ENCODE data around the gene C9.
A peak's percentile ranks its signal among the peaks of the same experiment; 100 is the strongest.
"Not testable (repeated sequence)": the region's sequence is repeated elsewhere in the genome, so short reads cannot be mapped to it uniquely, and the experiment has no call there.

C9 gene

GRCh38 chr5:39364367-39364766, at the start of gene C9:
TSS of gene C9 (minus strand) at chr5:39364495. CDS start at chr5:39364464, 31 bp downstream.
- DNase-seq (ENCODE audit: low read depth), result no peak

DNA sequence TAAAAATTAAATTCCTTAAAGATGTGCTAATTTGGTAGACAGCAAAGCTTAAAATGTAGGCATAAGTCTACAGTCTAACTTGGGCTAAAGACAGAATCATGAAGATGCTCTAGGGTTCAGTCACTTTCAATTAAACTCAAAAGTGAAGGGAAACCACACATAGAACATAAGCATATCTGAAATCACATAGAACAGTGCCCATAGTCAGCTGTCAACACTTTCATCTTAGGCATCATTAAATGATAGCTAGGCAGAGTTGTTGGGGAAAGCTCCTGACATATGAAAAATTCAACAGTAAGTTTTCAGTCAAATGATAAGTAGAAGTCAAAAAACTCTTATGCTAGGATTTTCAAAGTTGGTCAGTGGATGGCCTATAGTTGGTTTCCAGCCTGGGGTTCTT, 49.5 kb upstream of the C9 start:
- DNase-seq (ENCODE audit: low read depth), result no peak

DNA sequence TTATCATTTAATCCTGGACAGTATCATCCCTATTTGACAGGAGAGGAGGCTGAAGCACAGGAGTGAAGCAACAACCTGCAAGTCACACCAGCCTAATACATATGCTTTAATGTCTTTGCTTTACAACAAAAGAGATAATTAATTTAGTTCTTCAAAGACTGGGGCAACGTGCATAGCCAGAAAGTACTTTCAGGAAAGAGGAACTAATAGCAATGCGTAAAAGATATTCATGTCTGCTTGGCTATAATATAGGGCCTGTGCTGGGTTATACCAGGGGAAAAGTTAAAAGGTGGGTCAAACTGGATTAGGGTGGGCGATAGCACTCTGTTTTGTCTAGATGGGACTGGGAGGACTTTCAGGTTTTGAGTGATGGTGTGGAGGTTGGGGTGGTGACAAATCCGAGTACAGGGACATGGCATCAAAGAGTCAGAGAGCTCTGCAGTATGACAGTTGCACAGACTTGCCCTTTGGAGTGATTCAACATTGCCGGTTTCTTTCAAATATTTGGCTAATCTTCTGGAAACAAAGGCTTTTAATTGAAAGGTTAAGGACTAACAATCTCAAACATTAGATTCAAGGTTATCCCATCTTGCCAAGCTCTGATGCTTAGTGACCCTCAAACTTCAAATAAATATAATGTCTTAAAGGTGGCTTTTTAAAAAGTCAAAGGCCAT, 48.6 kb upstream of the C9 start:
- DNase-seq (ENCODE audit: low read depth), result no peak

GRCh38 chr5:39411985-39412384, 47.7 kb upstream of the C9 start:
- DNase-seq (ENCODE audit: low read depth), result no peak

- DNase-seq (ENCODE audit: low read depth), result no peak
Observed at GRCh38 chr5:39411061-39411460, 46.8 kb upstream of the C9 start.

GRCh38 chr5:39409033-39409432, 44.7 kb upstream of the C9 start:
- DNase-seq (ENCODE audit: low read depth), result no peak

GRCh38 chr5:39405083-39405843, 41.0 kb upstream of the C9 start:
- no peak for DNase-seq (ENCODE audit: low read depth)

DNA sequence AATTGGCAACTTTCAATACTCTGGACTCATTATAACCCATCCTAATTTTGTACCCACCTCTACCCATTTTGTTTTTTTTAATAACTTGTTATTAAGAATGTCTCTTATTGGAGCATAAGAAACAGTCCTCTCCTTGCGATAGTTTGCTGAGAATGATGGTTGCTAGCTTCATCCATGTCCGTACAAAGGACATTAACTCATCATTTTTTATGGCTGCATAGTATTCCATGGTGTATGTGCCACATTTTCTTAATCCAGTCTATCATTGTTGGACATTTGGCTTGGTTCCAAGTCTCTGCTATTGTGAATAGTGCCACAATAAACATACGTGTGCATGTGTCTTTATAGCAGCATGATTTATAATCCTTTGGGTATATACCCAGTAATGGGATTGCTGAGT, 39.5 kb upstream of the C9 start:
- DNase-seq (ENCODE audit: low read depth), result not testable (repeated sequence)

- not testable (repeated sequence) for DNase-seq (ENCODE audit: low read depth)
Observed at GRCh38 chr5:39402140-39402539, 37.8 kb upstream of the C9 start.

GRCh38 chr5:39400713-39401578, 36.7 kb upstream of the C9 start:
- DNase-seq (ENCODE audit: low read depth), result no peak

GRCh38 chr5:39399135-39400036, 35.1 kb upstream of the C9 start:
- no peak for DNase-seq (ENCODE audit: low read depth)

DNA sequence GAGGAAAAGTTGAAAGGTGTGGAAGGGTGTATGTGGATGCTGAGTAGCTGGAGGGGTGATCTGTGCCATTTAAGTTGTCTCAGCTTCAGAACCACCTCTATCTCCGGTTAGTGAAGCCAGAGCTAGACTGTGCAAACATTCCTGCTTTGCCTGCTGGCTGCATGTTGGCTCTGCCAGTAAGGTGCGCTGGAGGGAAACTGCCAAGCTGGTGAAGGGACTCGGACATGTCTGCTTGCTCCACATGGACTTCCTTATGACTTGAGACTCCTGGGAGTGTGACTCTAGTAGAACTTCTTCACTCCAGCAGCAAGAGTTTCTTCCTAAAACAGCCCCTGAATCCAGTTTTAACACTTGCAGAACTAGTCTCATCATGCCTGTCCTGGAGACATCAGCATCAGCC, 32.5 kb upstream of the C9 start:
- no peak for DNase-seq (ENCODE audit: low read depth)

GRCh38 chr5:39395521-39395920, 31.2 kb upstream of the C9 start:
- no peak for DNase-seq (ENCODE audit: low read depth)

- DNase-seq (ENCODE audit: low read depth), result no peak
Observed at GRCh38 chr5:39394946-39395345, 30.7 kb upstream of the C9 start.

GRCh38 chr5:39390945-39391344, 26.6 kb upstream of the C9 start:
- no peak for DNase-seq (ENCODE audit: low read depth)

GRCh38 chr5:39387293-39387692, 23.0 kb upstream of the C9 start:
- DNase-seq (ENCODE audit: low read depth), result no peak

DNA sequence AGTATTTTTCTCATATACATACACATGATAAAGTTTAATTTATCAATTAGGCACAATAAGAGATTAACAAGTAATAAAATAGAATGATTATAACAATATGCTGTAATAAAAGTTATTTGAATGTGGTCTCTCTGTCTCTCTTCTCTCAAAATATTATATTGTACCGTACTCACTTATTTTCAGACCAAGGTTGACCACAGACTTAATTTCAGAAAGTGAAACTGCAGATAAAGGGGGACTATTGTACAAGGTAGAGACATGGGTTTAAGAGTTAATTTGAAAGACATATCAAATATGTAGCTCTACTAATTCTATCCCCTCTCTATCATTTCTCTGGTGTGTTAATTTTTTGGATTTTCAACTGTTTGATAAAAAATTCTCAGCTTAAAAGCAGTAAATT, 20.0 kb upstream of the C9 start:
- DNase-seq (ENCODE audit: low read depth), result no peak

GRCh38 chr5:39381376-39381775, 17.1 kb upstream of the C9 start:
- no peak for DNase-seq (ENCODE audit: low read depth)

DNA sequence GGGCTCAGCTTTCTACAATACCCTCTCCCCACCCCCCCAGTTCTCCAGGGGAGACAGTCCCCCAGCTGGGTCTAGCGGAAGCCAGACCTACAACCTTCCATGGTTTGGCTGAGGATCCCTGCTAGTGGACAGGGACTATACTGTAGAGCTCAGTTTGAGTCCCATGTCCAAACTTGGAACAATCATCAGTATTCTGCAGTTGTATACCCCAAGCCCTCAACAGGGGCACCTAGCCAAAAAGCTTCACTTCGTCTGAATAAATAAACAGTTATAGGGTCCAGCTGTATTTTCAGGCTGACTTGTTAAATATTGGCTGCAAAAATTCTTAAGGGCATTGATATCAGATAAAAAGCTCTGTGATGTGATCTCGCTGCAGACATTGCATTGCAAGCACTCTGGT, 15.4 kb upstream of the C9 start:
- no peak for DNase-seq (ENCODE audit: low read depth)

DNA sequence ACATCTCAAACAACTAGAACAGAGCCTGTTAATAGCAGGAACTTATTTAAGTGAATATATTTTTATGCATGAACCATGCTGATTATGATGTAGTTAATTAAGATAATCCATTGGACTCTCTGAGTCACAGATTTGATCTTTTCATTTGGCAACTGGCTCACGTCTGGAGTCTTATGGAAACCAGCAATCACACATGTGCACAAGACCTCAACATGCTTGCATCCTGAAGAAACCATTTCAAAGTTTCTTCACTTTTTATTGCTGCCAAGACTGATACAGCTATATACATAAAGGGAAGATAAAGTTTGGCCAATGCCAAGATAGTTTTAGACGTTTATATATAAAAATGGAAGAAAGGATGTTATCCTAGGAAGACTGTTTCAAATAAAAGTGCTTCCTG, 13.3 kb upstream of the C9 start:
- DNase-seq (ENCODE audit: low read depth), result no peak

DNA sequence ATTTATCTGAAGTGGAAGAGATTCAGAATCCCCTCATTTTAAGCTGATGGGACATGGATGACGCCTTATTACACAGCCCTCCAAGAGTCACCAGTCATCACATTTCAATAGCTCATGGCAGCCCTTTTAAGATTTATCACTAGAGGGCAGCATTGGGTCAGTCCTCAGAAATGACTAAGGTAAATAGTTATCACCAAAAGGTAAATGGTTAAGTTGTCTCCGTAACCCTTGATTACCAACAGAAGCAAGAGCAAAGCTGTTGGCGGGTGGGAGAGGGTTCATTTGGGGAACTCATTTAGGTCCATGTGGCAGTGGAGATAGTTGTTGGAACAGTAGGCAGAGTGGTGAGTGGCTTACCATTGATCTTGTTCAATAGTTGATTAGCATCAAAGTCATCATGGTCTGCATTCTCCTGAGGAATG, 12.0 kb upstream of the C9 start:
- peak; percentile 11 for DNase-seq (ENCODE audit: low read depth)

DNA sequence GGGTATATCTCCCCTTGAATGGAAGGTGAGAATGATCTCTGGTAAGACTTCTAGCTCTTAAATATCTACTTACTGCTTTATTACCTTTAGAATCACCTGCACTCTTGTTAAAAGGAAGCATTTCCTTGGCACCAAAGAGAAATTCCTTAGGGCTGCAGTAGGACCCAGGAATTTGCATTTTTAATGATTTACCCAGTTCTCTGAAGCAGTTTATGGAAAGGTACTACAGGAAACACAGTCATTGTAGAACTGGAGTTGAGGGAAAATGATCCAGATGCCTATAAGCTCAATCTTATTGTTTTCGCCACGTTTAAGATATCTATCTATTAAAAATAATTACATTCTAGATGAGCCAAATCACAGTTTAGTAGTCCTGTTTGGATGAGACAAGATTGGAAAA, 9.5 kb upstream of the C9 start:
- DNase-seq (ENCODE audit: low read depth), result no peak

Data from activated T-cell treated with anti-CD3 and anti-CD28 coated beads for 24 hours (primary cell).